Breast epithelium (tissue), 4 donors: ENCODE results near the gene CEP290. TPM values are rescaled to one million over a fixed set of nuclear protein-coding genes. Genes with fewer than 3 reads are reported as not detected.

ENCODE experiments used
- DNase-seq, 2 donors: peaks; one replicate each; pipeline ENCODE4 v3.0.0-alpha.2; 2019; ENCODE audit warnings: low spot score in 2 of 2
- H3K27ac ChIP-seq, 2 donors: fragments of 200-600 bp; sonication (generic) in 1 of 2; one replicate each; pipeline ENCODE4 v1.5.1; 2016 to 2019; ENCODE audit warnings: mild to moderate bottlenecking in 1 of 2
- H3K27me3 ChIP-seq, 2 donors: fragments of 200-600 bp; sonication (generic) in 1 of 2; one replicate each; pipeline versions ENCODE4 v1.5.1 to v1.6.0; 2017 to 2019; ENCODE audit warnings: control low read depth in 1 of 2, mild to moderate bottlenecking in 1 of 2
- H3K36me3 ChIP-seq: fragments of 200-600 bp; one replicate; pipeline ENCODE4 v1.5.1; 2019
- H3K4me1 ChIP-seq, 2 donors: fragments of 200-600 bp; sonication (generic); one replicate each; pipeline ENCODE4 v1.5.1; 2016 to 2019; ENCODE audit warnings: control low read depth in 1 of 2
- H3K4me3 ChIP-seq, 3 donors: fragments of 200-600 bp; sonication (generic); 1 replicate in 2 of 3; 2 replicates in 1 of 3; pipeline ENCODE4 v1.5.1; 2016 to 2019; ENCODE audit warnings: mild to moderate bottlenecking in 3 of 3, moderate library complexity in 2 of 3
- H3K9me3 ChIP-seq, 2 donors: fragments of 200-600 bp; sonication (generic) in 1 of 2; one replicate each; pipeline ENCODE4 v1.5.1; 2016 to 2019; ENCODE audit warnings: control low read depth in 1 of 2
- POLR2A ChIP-seq: fragments of 450-650 bp; IDR thresholded peaks from one replicate; pipeline ENCODE4 v1.6.1; 2016; ENCODE audit warnings: antibody characterized with exemption, mild to moderate bottlenecking, moderate library complexity
- POLR2AphosphoS5 ChIP-seq, 3 donors: sonication (generic); formaldehyde crosslinking; IDR thresholded peaks; one replicate each; pipeline ENCODE4 v1.6.1; 2017; ENCODE audit warnings: antibody characterized with exemption in 3 of 3
- intact Hi-C: fragments of 100-400 bp; cut with DNase I; formaldehyde crosslinking; loops from one replicate; pipeline ENCODE4 v1.15.1; 2023; ENCODE audit warnings: low total_unique reads
- total RNA-seq, 3 donors: library from RNA; depleted of rRNA; stranded (reverse); fragments of >200 nt; gene quantifications; one replicate each; pipeline ENCODE4 v1.1.0, GENCODE V29; 2016
- TF ChIP-seq, protein P1 (sequence below), 3 donors: fragments of 450-650 bp; IDR thresholded peaks; one replicate each; pipeline ENCODE4 v1.5.1; 2016 to 2017; ENCODE audit warnings: antibody characterized with exemption in 3 of 3, mild to moderate bottlenecking in 3 of 3, moderate library complexity in 3 of 3

The CEP290 gene
- total RNA-seq, 3 donors from 2014 or later, result 16.6 to 27.1 (median 24.6) TPM

DNA sequence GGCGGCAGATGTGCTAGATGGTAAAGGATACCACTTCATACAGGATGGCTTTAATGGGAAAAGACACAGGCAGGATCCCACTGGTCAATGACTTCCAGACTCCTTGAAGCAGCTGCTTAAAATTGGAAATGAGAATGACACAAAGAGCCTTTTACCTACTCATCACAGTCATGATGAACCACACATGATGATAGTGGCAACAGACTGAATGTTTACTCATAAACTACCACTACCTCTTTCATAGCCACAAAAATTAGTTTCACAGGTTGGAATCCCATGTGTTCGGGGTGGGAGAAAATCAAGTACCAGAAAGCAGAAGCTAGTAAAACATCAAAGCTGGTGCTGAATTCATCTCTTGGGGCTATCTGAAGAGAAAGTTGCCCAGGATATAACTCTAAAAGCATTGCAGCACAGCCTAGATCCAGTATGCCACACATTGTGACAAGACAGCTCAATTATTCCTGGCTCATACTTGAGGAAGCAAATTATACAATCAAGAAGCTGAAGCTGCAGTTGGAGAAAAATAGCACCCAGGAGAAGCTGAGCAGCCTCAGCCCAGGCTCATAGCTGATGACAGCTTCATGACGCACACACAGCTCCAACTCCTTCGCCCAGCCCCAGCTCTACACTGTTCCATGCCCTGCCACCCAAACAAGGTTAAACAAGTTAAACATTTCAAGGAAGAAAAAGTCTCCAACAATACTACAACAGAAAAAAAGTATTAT, 83.7 kb downstream of the CEP290 start:
- H3K27me3 ChIP-seq, result no peaks in the 10 kb centered on the region
- H3K27ac ChIP-seq, result no peak overlapping the region
- H3K4me3 ChIP-seq, result no peak overlapping the region
- TF ChIP-seq, protein P1, sequence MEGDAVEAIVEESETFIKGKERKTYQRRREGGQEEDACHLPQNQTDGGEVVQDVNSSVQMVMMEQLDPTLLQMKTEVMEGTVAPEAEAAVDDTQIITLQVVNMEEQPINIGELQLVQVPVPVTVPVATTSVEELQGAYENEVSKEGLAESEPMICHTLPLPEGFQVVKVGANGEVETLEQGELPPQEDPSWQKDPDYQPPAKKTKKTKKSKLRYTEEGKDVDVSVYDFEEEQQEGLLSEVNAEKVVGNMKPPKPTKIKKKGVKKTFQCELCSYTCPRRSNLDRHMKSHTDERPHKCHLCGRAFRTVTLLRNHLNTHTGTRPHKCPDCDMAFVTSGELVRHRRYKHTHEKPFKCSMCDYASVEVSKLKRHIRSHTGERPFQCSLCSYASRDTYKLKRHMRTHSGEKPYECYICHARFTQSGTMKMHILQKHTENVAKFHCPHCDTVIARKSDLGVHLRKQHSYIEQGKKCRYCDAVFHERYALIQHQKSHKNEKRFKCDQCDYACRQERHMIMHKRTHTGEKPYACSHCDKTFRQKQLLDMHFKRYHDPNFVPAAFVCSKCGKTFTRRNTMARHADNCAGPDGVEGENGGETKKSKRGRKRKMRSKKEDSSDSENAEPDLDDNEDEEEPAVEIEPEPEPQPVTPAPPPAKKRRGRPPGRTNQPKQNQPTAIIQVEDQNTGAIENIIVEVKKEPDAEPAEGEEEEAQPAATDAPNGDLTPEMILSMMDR (IDR thresholded peaks at IDR 0.05), result no peak
- TF ChIP-seq POLR2AphosphoS5 (IDR thresholded peaks at IDR 0.05) (no peak), POLR2A (no peak)
- no peaks in the 10 kb centered on the region for H3K4me1 ChIP-seq
- H3K9me3 ChIP-seq, result no peaks in the 10 kb centered on the region
- no peak for DNase-seq
- intact Hi-C loops, result no loop called here
- H3K36me3 ChIP-seq, result peaks cover 6% of the 10 kb centered on the region

- Histone ChIP-seq H3K4me1 (no peaks in the 10 kb centered on the region), H3K4me3 (no peak overlapping the region), H3K9me3 (no peaks in the 10 kb centered on the region), H3K27me3 (no peaks in the 10 kb centered on the region), H3K27ac (no peak overlapping the region), H3K36me3 (peaks cover 6% of the 10 kb centered on the region)
- intact Hi-C loops, result no loop called here
- TF ChIP-seq POLR2A (no peak), POLR2AphosphoS5 (IDR thresholded peaks at IDR 0.05) (no peak)
- TF ChIP-seq, protein P1 (IDR thresholded peaks at IDR 0.05), result no peak
- DNase-seq, result no peak
Measured at GRCh38 chr12:88056571-88056970, 85.3 kb downstream of the CEP290 start.

- H3K4me3 ChIP-seq, result no peak overlapping the region
- no peak for TF ChIP-seq POLR2A
- TF ChIP-seq, protein P1 (IDR thresholded peaks at IDR 0.05), result no peak
- no peak for TF ChIP-seq POLR2AphosphoS5 (IDR thresholded peaks at IDR 0.05)
- no peaks in the 10 kb centered on the region for H3K27me3 ChIP-seq
- intact Hi-C loops, result no loop called here
- DNase-seq, result no peak
- no peaks in the 10 kb centered on the region for H3K36me3 ChIP-seq
- H3K9me3 ChIP-seq, result no peaks in the 10 kb centered on the region
- H3K4me1 ChIP-seq, result no peaks in the 10 kb centered on the region
- no peak overlapping the region for H3K27ac ChIP-seq
Measured at GRCh38 chr12:88052686-88053085, 89.2 kb downstream of the CEP290 start.

DNA sequence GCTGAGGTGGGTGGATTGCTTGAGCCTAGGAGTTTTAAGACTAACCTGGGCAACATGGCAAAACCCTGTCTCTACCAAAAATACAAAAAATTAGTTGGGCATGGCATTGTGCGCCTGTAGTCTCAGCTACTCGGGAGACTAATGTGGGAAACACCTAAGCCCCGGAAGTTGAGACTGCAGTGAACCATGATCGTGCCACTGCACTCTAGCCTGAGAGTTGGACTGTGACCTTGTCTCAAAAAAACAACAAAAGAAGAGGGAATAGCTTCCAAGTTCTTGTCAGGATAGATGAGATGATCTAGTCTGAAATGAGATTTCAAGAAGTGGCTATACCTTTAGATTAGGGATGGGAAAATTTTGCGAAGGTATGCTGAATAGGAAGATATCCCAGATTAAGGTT, 97.9 kb downstream of the CEP290 start:
- Histone ChIP-seq H3K4me1 (no peaks in the 10 kb centered on the region), H3K36me3 (no peaks in the 10 kb centered on the region), H3K9me3 (no peaks in the 10 kb centered on the region), H3K4me3 (no peak overlapping the region), H3K27me3 (no peaks in the 10 kb centered on the region), H3K27ac (no peak overlapping the region)
- TF ChIP-seq POLR2AphosphoS5 (IDR thresholded peaks at IDR 0.05) (no peak), POLR2A (no peak)
- TF ChIP-seq, protein P1 (IDR thresholded peaks at IDR 0.05), result no peak
- no peak for DNase-seq
- intact Hi-C loops, result no loop called here

GRCh38 chr12:88037770-88038169, 104.1 kb downstream of the CEP290 start:
- TF ChIP-seq POLR2AphosphoS5 (IDR thresholded peaks at IDR 0.05), result no peak
- TF ChIP-seq POLR2A, result no peak
- TF ChIP-seq, protein P1 (IDR thresholded peaks at IDR 0.05), result no peak
- no peaks in the 10 kb centered on the region for H3K27me3 ChIP-seq
- no peak overlapping the region for H3K27ac ChIP-seq
- H3K36me3 ChIP-seq, result no peaks in the 10 kb centered on the region
- DNase-seq, result no peak
- no peak overlapping the region for H3K4me3 ChIP-seq
- H3K4me1 ChIP-seq, result no peaks in the 10 kb centered on the region
- no peaks in the 10 kb centered on the region for H3K9me3 ChIP-seq
- intact Hi-C loops, result no loop called here
